ENCODE data around the gene C11orf65.

Gene C11orf65

GRCh38 chr11:108495326-108495725, 28.0 kb upstream of the C11orf65 start:
- no peak for DNase-seq (ENCODE audit: low read depth in 1 of 2, low spot score in 1 of 2)
- H3K4me3 ChIP-seq (replicated peaks; ENCODE audit: insufficient read depth, low read length) = no peak overlapping the region
- H3K27ac ChIP-seq (replicated peaks) = no peak overlapping the region
- TF ChIP-seq GABPA (IDR thresholded peaks at IDR 0.05; ENCODE audit: low read depth) (no peak), CTCF (IDR thresholded peaks at IDR 0.05; ENCODE audit: insufficient read depth, low read length) (no peak), SPI1 (IDR thresholded peaks at IDR 0.05; ENCODE audit: borderline replicate concordance, low read depth) (no peak), REST (IDR thresholded peaks at IDR 0.05; ENCODE audit: insufficient replicate concordance, low read depth) (no peak), POLR2AphosphoS5 (IDR thresholded peaks at IDR 0.05; ENCODE audit: low read depth) (no peak)
- H3K27me3 ChIP-seq (ENCODE audit: insufficient read depth, poor library complexity, severe bottlenecking) = no peaks in the 10 kb centered on the region

- Histone ChIP-seq H3K27ac (replicated peaks) (no peak overlapping the region), H3K4me3 (replicated peaks; ENCODE audit: insufficient read depth, low read length) (no peak overlapping the region), H3K27me3 (ENCODE audit: insufficient read depth, poor library complexity, severe bottlenecking) (no peaks in the 10 kb centered on the region)
- no peak for TF ChIP-seq SPI1 (IDR thresholded peaks at IDR 0.05; ENCODE audit: borderline replicate concordance, low read depth)
- TF ChIP-seq POLR2AphosphoS5 (IDR thresholded peaks at IDR 0.05; ENCODE audit: low read depth) = no peak
- no peak for TF ChIP-seq CTCF (IDR thresholded peaks at IDR 0.05; ENCODE audit: insufficient read depth, low read length)
- no peak for TF ChIP-seq REST (IDR thresholded peaks at IDR 0.05; ENCODE audit: insufficient replicate concordance, low read depth)
- TF ChIP-seq GABPA (IDR thresholded peaks at IDR 0.05; ENCODE audit: low read depth) = no peak
- DNase-seq (ENCODE audit: low read depth in 1 of 2, low spot score in 1 of 2) = no peak
Observed at GRCh38 chr11:108494182-108494581, 26.9 kb upstream of the C11orf65 start.

GRCh38 chr11:108491936-108492335, 24.6 kb upstream of the C11orf65 start:
- TF ChIP-seq GABPA (IDR thresholded peaks at IDR 0.05; ENCODE audit: low read depth) (no peak), SPI1 (IDR thresholded peaks at IDR 0.05; ENCODE audit: borderline replicate concordance, low read depth) (no peak), REST (IDR thresholded peaks at IDR 0.05; ENCODE audit: insufficient replicate concordance, low read depth) (no peak), CTCF (IDR thresholded peaks at IDR 0.05; ENCODE audit: insufficient read depth, low read length) (no peak), POLR2AphosphoS5 (IDR thresholded peaks at IDR 0.05; ENCODE audit: low read depth) (no peak)
- no peak overlapping the region for H3K27ac ChIP-seq (replicated peaks)
- DNase-seq (ENCODE audit: low read depth in 1 of 2, low spot score in 1 of 2) = no peak
- no peaks in the 10 kb centered on the region for H3K27me3 ChIP-seq (ENCODE audit: insufficient read depth, poor library complexity, severe bottlenecking)
- H3K4me3 ChIP-seq (replicated peaks; ENCODE audit: insufficient read depth, low read length) = no peak overlapping the region

Measured in HL-60 (cell line).